ENCODE data around the gene OR51A2. TPM values are rescaled to one million over a fixed set of nuclear protein-coding genes. Genes with fewer than 3 reads are reported as not detected.

Gene OR51A2
- total RNA-seq, 1 donor from 2014 or later: not detected

GRCh38 chr11:4975436-4975835 is 19.9 kb upstream of the OR51A2 start:
- TF ChIP-seq CTCF (conservative IDR thresholded peaks at IDR 0.05; ENCODE audit: low read depth, low read length): no peak
- no peak for DNase-seq (ENCODE audit: low read depth)

GRCh38 chr11:4962816-4963215 is 7.3 kb upstream of the OR51A2 start:
- DNase-seq (ENCODE audit: low read depth): no peak
- no peak for TF ChIP-seq CTCF (conservative IDR thresholded peaks at IDR 0.05; ENCODE audit: low read depth, low read length)
- no peak overlapping the region for H3K4me3 ChIP-seq (ENCODE audit: low read depth, low read length)

More at GRCh38 chr11:4975436-4975835, 19.9 kb upstream of the OR51A2 start:
- H3K4me3 ChIP-seq (ENCODE audit: low read depth, low read length): no peak overlapping the region

- no peak for DNase-seq (ENCODE audit: low read depth)
- no peak for TF ChIP-seq CTCF (conservative IDR thresholded peaks at IDR 0.05; ENCODE audit: low read depth, low read length)
- no peak overlapping the region for H3K4me3 ChIP-seq (ENCODE audit: low read depth, low read length)
Observed at GRCh38 chr11:4960877-4961276, 5.4 kb upstream of the OR51A2 start.

GRCh38 chr11:4957396-4957795 is 1.9 kb upstream of the OR51A2 start:
- H3K4me3 ChIP-seq (ENCODE audit: low read depth, low read length): no peak overlapping the region
- no peak for DNase-seq (ENCODE audit: low read depth)
- TF ChIP-seq CTCF (conservative IDR thresholded peaks at IDR 0.05; ENCODE audit: low read depth, low read length): no peak

- no peak within 1 kb of the TSS for H3K4me3 ChIP-seq (ENCODE audit: low read depth, low read length)
- no peak for TF ChIP-seq CTCF (conservative IDR thresholded peaks at IDR 0.05; ENCODE audit: low read depth, low read length)
- no peak for DNase-seq (ENCODE audit: low read depth)
Observed at GRCh38 chr11:4947505-4947904, 8.0 kb downstream of the OR51A2 start, which contains the start of gene OR51A4. OR51A4 (minus strand) TSS chr11:4947605; CDS start chr11:4947100, 505 bp downstream.

GRCh38 chr11:4936745-4937144 is 18.8 kb downstream of the OR51A2 start:
- no peak overlapping the region for H3K4me3 ChIP-seq (ENCODE audit: low read depth, low read length)
- no peak for TF ChIP-seq CTCF (conservative IDR thresholded peaks at IDR 0.05; ENCODE audit: low read depth, low read length)
- DNase-seq (ENCODE audit: low read depth): no peak

GRCh38 chr11:4932751-4933150 is 22.8 kb downstream of the OR51A2 start:
- no peak for TF ChIP-seq CTCF (conservative IDR thresholded peaks at IDR 0.05; ENCODE audit: low read depth, low read length)
- no peak overlapping the region for H3K4me3 ChIP-seq (ENCODE audit: low read depth, low read length)
- no peak for DNase-seq (ENCODE audit: low read depth)

All from epithelial cell of proximal tubule (primary cell).